Sigmoid colon (tissue), 7 donors: ENCODE results near the gene SH2B2. TPM values are rescaled to one million over a fixed set of nuclear protein-coding genes. Genes with fewer than 3 reads are reported as not detected.

Experiments used
- DNase-seq: peaks from one replicate; pipeline ENCODE4 v3.0.0-alpha.2; 2019
- H3K27ac ChIP-seq, 4 donors: fragments of 200-600 bp; sonication (generic); one replicate each; pipeline ENCODE4 v1.5.1; 2016 to 2019; ENCODE audit warnings: mild to moderate bottlenecking in 1 of 4
- H3K27me3 ChIP-seq, 3 donors: fragments of 200-600 bp; sonication (generic); one replicate each; pipeline ENCODE4 v1.5.1; 2019; ENCODE audit warnings: mild to moderate bottlenecking in 1 of 3
- H3K36me3 ChIP-seq, 4 donors: fragments of 200-600 bp; sonication (generic); one replicate each; pipeline ENCODE4 v1.5.1; 2016 to 2019
- H3K4me1 ChIP-seq, 4 donors: fragments of 200-600 bp; sonication (generic); one replicate each; pipeline ENCODE4 v1.5.1; 2017 to 2019
- H3K4me3 ChIP-seq, 4 donors: fragments of 200-600 bp; sonication (generic); one replicate each; pipeline ENCODE4 v1.5.1; 2017 to 2019; ENCODE audit warnings: mild to moderate bottlenecking in 2 of 4, moderate library complexity in 1 of 4
- H3K9me3 ChIP-seq, 4 donors: fragments of 200-600 bp in 3 of 4; sonication (generic) in 3 of 4; one replicate each; pipeline versions ENCODE4 v1.5.1 to v1.6.1; 2013 to 2019
- EP300 ChIP-seq, 4 donors: sonication (generic); formaldehyde crosslinking; IDR thresholded peaks; one replicate each; pipeline ENCODE4 v1.6.1; 2017; ENCODE audit warnings: antibody characterized with exemption in 4 of 4
- POLR2A ChIP-seq, 2 donors: fragments of 450-650 bp; IDR thresholded peaks; one replicate each; pipeline ENCODE4 v1.6.1; 2016; ENCODE audit warnings: antibody characterized with exemption in 2 of 2, mild to moderate bottlenecking in 2 of 2, moderate library complexity in 2 of 2
- POLR2AphosphoS5 ChIP-seq, 4 donors: sonication (generic); formaldehyde crosslinking; IDR thresholded peaks; one replicate each; pipeline ENCODE4 v1.6.1; 2017; ENCODE audit warnings: antibody characterized with exemption in 4 of 4
- WGBS, 2 donors: extraction: QIAGEN DNeasy Blood & Tissue Kit; methylation state at CpG; one replicate each; pipeline ENCODE4 v1.1.7; 2013; 5-methylcytosine and 5-hydroxymethylcytosine counted together
- intact Hi-C: fragments of 100-400 bp; cut with DNase I; formaldehyde crosslinking; loops from one replicate; pipeline ENCODE4 v1.15.1; 2023
- polyA plus RNA-seq, 3 donors: library from polyadenylated mRNA; stranded (reverse); fragments of 200-250 nt; gene quantifications; one replicate each; pipeline ENCODE4 v1.2.3, GENCODE V29; 2013
- total RNA-seq, 4 donors: library from RNA; depleted of rRNA; stranded (reverse); fragments of >200 nt; gene quantifications; one replicate each; pipeline ENCODE4 v1.1.0, GENCODE V29; 2016
- TF ChIP-seq, protein P1 (sequence below), 4 experiments: fragments of 450-650 bp in 3 of 4; fragments of 200-600 bp in 1 of 4; IDR thresholded peaks; one replicate each; pipeline ENCODE4 v1.5.1; 2016 to 2019; ENCODE audit warnings: antibody characterized with exemption in 4 of 4, mild to moderate bottlenecking in 3 of 4, moderate library complexity in 2 of 4
- donor health status: healthy with polysubstance abuse.
- donor health status: Bipolar disorder and iron deficiency.
- donor health status: healthy.

Gene SH2B2
- total RNA-seq (10 to 100 TPM in 1 of 4 donors, 1 to 10 TPM in 3; 1.1 to 10.5 (median 5.5) TPM), polyA plus RNA-seq (1 to 10 TPM in 1 of 3 donors, not detected in 2; 4.6 TPM)

DNA sequence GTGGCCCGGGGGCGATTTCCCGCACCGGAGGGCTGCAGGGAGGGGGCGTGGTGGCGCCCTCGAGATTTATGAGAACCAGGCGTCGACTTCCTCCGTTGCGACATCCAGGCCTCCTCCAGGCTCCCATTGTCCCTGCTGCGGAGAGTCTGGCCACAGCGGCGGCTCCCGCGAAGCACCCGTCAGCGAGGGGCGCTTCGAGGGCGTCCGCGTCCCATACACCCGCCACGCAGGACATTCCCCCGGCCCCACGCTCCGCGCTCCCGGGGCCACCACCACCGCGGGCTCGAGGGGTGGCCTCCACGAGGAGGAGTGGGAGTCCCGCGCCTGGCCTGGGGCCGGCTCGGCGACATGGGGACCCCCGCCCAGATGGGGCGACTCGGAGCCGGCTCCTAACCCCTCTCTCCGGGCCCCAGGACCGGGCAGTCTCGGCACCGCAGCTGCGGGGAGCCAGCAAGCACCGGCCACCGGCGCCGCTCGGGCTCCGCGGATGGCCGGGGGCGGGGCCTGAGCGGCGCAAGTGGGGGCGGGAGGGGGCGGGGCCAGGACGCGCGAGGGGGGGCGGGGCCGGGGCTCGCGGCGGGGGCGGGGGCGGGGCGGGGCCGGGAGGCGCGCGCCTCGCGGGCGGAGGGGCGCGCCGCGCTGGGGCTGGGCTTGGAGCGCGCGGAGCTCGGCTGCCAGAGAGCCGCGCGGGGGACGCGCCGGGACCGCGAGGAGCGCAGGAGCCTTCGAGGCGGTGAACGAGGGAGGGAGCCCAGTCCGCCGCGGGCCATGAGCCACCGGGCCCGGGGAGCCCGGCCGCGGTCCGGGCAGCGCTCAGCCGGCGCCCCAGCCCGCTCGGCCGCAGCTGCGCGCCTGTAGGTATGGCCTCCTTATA, at the start of gene SH2B2:
Gene SH2B2 (plus strand): TSS at position 632 of the 874 bp plus-strand sequence. CDS start 13,683 bp downstream, outside the sequence.
- no peaks in the 10 kb centered on the region for H3K9me3 ChIP-seq
- peak; percentile 92 for DNase-seq
- intact Hi-C loops = loop anchor here (5.0 kb wide), 1 partner anchor 76 kb away; no protein-coding TSS in a partner anchor
- H3K4me3 ChIP-seq = peak within 1 kb of the TSS; percentile 57 to 87 (median 82)
- H3K27me3 ChIP-seq = peaks cover 0 to 5% (median 0%) of the 10 kb centered on the region in 3 donors
- TF ChIP-seq POLR2AphosphoS5 (IDR thresholded peaks at IDR 0.05) (peak; percentile 22 to 81 (median 58)), EP300 (IDR thresholded peaks at IDR 0.05) (no peak), POLR2A (IDR thresholded peaks at IDR 0.05) (peak in 1 of 2 donors; percentile 28)
- TF ChIP-seq, protein P1, sequence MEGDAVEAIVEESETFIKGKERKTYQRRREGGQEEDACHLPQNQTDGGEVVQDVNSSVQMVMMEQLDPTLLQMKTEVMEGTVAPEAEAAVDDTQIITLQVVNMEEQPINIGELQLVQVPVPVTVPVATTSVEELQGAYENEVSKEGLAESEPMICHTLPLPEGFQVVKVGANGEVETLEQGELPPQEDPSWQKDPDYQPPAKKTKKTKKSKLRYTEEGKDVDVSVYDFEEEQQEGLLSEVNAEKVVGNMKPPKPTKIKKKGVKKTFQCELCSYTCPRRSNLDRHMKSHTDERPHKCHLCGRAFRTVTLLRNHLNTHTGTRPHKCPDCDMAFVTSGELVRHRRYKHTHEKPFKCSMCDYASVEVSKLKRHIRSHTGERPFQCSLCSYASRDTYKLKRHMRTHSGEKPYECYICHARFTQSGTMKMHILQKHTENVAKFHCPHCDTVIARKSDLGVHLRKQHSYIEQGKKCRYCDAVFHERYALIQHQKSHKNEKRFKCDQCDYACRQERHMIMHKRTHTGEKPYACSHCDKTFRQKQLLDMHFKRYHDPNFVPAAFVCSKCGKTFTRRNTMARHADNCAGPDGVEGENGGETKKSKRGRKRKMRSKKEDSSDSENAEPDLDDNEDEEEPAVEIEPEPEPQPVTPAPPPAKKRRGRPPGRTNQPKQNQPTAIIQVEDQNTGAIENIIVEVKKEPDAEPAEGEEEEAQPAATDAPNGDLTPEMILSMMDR (IDR thresholded peaks at IDR 0.05) = peak in 1 of 4 experiments; percentile 10
- no peaks in the 10 kb centered on the region for H3K36me3 ChIP-seq
- peak within 1 kb of the TSS; percentile 82 to 83 (median 82) for H3K27ac ChIP-seq
- WGBS, 2 donors = 0 to 1% methylated on average over 116 of the region's 116 CpGs
- peaks cover 0 to 40% (median 27%) of the 10 kb centered on the region in 4 donors for H3K4me1 ChIP-seq

DNA sequence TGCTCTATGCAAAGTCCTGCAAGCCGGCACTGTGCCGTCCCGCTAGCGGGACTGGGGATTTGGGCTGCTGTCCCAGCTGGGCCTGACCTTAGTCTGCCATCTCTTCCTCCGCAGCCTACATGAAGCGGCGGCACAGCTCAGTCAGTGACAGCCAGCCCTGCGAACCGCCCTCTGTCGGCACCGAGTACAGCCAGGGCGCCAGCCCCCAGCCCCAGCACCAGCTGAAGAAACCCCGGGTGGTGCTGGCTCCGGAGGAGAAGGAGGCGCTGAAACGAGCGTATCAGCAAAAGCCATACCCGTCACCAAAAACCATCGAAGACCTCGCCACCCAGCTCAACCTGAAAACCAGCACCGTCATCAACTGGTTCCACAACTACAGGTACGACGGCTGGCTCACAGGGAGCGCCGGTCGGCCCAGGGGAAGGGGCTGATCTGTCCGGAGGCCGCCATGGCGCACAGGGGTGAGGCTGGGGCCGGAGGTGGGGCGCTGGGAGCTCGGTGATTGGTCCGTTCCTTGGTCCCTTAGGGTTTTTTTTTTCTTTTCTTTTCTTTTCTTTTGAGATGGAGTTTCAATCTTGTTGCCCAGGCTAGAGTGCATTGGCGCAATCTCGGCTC, 47.4 kb upstream of the SH2B2 start:
- Histone ChIP-seq H3K27ac (no peak overlapping the region), H3K27me3 (no peaks in the 10 kb centered on the region), H3K36me3 (peaks cover 10 to 58% (median 29%) of the 10 kb centered on the region in 4 donors), H3K9me3 (no peaks in the 10 kb centered on the region), H3K4me3 (no peak overlapping the region), H3K4me1 (peaks cover 0 to 7% (median 0%) of the 10 kb centered on the region in 4 donors)
- no peak for DNase-seq
- intact Hi-C loops = no loop called here
- WGBS, 2 donors = 97% methylated on average over 35 of the region's 35 CpGs
- no peak for TF ChIP-seq POLR2A (IDR thresholded peaks at IDR 0.05)
- no peak for TF ChIP-seq EP300 (IDR thresholded peaks at IDR 0.05)
- no peak for TF ChIP-seq POLR2AphosphoS5 (IDR thresholded peaks at IDR 0.05)
- TF ChIP-seq, protein P1 (IDR thresholded peaks at IDR 0.05) = no peak

- H3K36me3 ChIP-seq = peaks cover 16 to 66% (median 25%) of the 10 kb centered on the region in 4 donors
- H3K27me3 ChIP-seq = no peaks in the 10 kb centered on the region
- TF ChIP-seq POLR2A (IDR thresholded peaks at IDR 0.05) = no peak
- TF ChIP-seq POLR2AphosphoS5 (IDR thresholded peaks at IDR 0.05) = no peak
- TF ChIP-seq, protein P1 (IDR thresholded peaks at IDR 0.05) = no peak
- no peak for TF ChIP-seq EP300 (IDR thresholded peaks at IDR 0.05)
- 91 to 93% methylated on average over 8 of the region's 8 CpGs for WGBS, 2 donors
- no peak for DNase-seq
- intact Hi-C loops = no loop called here
- no peak overlapping the region for H3K4me3 ChIP-seq
- peaks cover 0 to 3% (median 0%) of the 10 kb centered on the region in 4 donors for H3K4me1 ChIP-seq
- H3K9me3 ChIP-seq = no peaks in the 10 kb centered on the region
- H3K27ac ChIP-seq = no peak overlapping the region
Measured at GRCh38 chr7:102241431-102241830, 45.2 kb upstream of the SH2B2 start.

DNA sequence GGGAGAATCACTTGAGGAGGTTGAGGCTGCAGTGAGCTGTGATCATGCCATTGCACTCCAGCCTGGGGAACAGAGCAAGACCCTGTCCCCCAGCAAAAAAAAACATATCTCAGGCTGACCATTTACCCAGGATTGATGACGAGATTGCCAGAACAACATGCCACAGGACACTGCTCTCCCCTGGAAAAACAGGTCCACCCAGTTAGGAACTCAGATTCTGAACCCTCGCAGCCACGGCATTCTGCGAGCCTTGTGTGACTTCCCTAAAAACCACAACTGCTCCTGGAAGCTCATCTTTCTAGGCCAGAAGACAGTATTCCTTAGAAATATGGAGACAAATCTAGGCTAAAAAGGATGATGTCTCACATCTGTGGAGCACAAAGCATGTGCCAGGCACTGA, 42.1 kb upstream of the SH2B2 start:
- peaks cover 7 to 67% (median 26%) of the 10 kb centered on the region in 4 donors for H3K36me3 ChIP-seq
- H3K4me1 ChIP-seq = no peaks in the 10 kb centered on the region
- H3K9me3 ChIP-seq = no peaks in the 10 kb centered on the region
- H3K27me3 ChIP-seq = no peaks in the 10 kb centered on the region
- no peak overlapping the region for H3K27ac ChIP-seq
- intact Hi-C loops = no loop called here
- TF ChIP-seq POLR2AphosphoS5 (IDR thresholded peaks at IDR 0.05) = no peak
- no peak for TF ChIP-seq EP300 (IDR thresholded peaks at IDR 0.05)
- TF ChIP-seq POLR2A (IDR thresholded peaks at IDR 0.05) = no peak
- TF ChIP-seq, protein P1 (IDR thresholded peaks at IDR 0.05) = no peak
- DNase-seq = no peak
- 76 to 90% methylated on average over 4 of the region's 4 CpGs for whole genome bisulfite sequencing, 2 donors
- H3K4me3 ChIP-seq = no peak overlapping the region
